HG02943 (cell line): ENCODE results near the gene GPS1.

Experiments used
- ATAC-seq: cut with Tn5 transposase; IDR thresholded peaks from one replicate; pipeline ENCODE4 v1.9.1; 2021; ENCODE audit warnings: mild to moderate bottlenecking, low read depth, moderate library complexity; ENCODE audit not compliant: unreplicated experiment

The GPS1 gene

GRCh38 chr17:82098169-82098938 lies 46.7 kb downstream of the GPS1 start, which contains the start of gene FASN:
Gene FASN (minus strand): TSS chr17:82098236. CDS start chr17:82096445, 1,791 bp downstream.
- ATAC-seq: peak; percentile 62

- ATAC-seq: peak; percentile 12
Observed at GRCh38 chr17:82098939-82099763, 47.5 kb downstream of the GPS1 start.

- ATAC-seq: no peak
Observed at GRCh38 chr17:82100502-82101298, 49.0 kb downstream of the GPS1 start.

- no peak for ATAC-seq
Observed at GRCh38 chr17:82101301-82101715, 49.6 kb downstream of the GPS1 start.

GRCh38 chr17:82101767-82102679 lies 50.3 kb downstream of the GPS1 start:
- ATAC-seq: no peak

GRCh38 chr17:82103553-82104451 lies 52.1 kb downstream of the GPS1 start:
- ATAC-seq: no peak

GRCh38 chr17:82104797-82105416 lies 53.2 kb downstream of the GPS1 start:
- ATAC-seq: no peak

- ATAC-seq: no peak
Observed at GRCh38 chr17:82105417-82105881, 53.8 kb downstream of the GPS1 start.

- ATAC-seq: peak; percentile 65
Observed at GRCh38 chr17:82105882-82106687, 54.4 kb downstream of the GPS1 start.

- ATAC-seq: no peak
Observed at GRCh38 chr17:82106688-82107305, 55.1 kb downstream of the GPS1 start.
